ENCODE results near the gene TSHZ2. TPM values are rescaled to one million over a fixed set of nuclear protein-coding genes. Genes with fewer than 3 reads are reported as not detected.
A peak's percentile ranks its signal among the peaks of the same experiment; 100 is the strongest.

The TSHZ2 gene
- total and polyA plus RNA-seq, 3 donors from 2014 or later = 13.0 to 41.9 (median 40.4) TPM

DNA sequence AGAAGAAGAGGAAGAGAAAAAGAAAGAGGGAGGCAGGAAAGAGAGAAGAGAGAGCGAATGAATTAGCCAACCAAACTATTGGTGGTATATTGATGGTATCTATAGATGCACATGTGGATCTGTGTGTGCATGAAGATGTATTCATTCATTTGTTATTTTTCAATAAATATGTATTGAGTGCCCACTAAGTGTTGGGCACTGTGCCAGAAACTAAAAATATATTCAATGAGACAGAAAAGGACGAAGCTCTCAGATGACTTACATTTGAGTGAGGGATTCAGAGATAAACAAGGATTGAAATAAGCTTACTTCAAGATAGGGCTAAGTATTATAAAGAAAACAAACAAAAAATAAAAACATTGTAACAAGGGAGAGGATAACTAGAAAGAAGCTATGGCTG is 154.9 kb downstream of the TSHZ2 start:
- Histone ChIP-seq H3K27ac (no peak overlapping the region), H3K27me3 (no peaks in the 10 kb centered on the region), H3K4me3 (no peak overlapping the region), H3K4me1 (no peaks in the 10 kb centered on the region), H3K36me3 (ENCODE audit: low read depth, missing control alignments) (no peaks in the 10 kb centered on the region), H3K9me3 (no peaks in the 10 kb centered on the region)
- intact Hi-C loops (cut with DNase I; ENCODE audit: low total_unique reads) = no loop called here
- TF ChIP-seq, protein P1, sequence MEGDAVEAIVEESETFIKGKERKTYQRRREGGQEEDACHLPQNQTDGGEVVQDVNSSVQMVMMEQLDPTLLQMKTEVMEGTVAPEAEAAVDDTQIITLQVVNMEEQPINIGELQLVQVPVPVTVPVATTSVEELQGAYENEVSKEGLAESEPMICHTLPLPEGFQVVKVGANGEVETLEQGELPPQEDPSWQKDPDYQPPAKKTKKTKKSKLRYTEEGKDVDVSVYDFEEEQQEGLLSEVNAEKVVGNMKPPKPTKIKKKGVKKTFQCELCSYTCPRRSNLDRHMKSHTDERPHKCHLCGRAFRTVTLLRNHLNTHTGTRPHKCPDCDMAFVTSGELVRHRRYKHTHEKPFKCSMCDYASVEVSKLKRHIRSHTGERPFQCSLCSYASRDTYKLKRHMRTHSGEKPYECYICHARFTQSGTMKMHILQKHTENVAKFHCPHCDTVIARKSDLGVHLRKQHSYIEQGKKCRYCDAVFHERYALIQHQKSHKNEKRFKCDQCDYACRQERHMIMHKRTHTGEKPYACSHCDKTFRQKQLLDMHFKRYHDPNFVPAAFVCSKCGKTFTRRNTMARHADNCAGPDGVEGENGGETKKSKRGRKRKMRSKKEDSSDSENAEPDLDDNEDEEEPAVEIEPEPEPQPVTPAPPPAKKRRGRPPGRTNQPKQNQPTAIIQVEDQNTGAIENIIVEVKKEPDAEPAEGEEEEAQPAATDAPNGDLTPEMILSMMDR (IDR thresholded peaks at IDR 0.05) = no peak
- no peak for TF ChIP-seq POLR2A (IDR thresholded peaks at IDR 0.05)
- no peak for DNase-seq
- WGBS, 2 donors = 79 to 93% methylated on average over 2 of the region's 2 CpGs

DNA sequence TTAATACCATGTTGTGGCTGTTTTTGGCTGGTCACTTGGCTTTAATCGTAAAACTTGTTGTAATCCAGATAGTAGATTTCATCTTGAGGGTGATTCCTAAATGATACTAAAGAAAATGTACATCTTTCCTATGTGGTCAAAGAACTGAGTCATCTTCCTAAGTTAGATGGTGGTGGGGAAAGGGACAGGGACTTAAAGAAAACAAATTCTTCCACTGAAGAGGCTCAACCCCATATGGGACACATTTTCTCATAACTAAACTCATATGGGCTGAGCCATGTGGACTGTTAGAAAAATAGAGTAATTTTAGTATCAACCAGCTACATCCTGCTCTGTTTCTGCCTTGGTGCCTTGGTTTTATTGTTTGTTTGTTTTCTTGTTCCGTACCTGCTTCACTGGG is 155.8 kb downstream of the TSHZ2 start:
- Histone ChIP-seq H3K4me3 (no peak overlapping the region), H3K27ac (no peak overlapping the region), H3K4me1 (peaks cover 9% of the 10 kb centered on the region), H3K27me3 (no peaks in the 10 kb centered on the region), H3K9me3 (no peaks in the 10 kb centered on the region), H3K36me3 (ENCODE audit: low read depth, missing control alignments) (no peaks in the 10 kb centered on the region)
- intact Hi-C loops (cut with DNase I; ENCODE audit: low total_unique reads) = no loop called here
- TF ChIP-seq, protein P1 (IDR thresholded peaks at IDR 0.05) = no peak
- no peak for TF ChIP-seq POLR2A (IDR thresholded peaks at IDR 0.05)
- no peak for DNase-seq
- WGBS, 2 donors = 62 to 66% methylated on average over 2 of the region's 2 CpGs

DNA sequence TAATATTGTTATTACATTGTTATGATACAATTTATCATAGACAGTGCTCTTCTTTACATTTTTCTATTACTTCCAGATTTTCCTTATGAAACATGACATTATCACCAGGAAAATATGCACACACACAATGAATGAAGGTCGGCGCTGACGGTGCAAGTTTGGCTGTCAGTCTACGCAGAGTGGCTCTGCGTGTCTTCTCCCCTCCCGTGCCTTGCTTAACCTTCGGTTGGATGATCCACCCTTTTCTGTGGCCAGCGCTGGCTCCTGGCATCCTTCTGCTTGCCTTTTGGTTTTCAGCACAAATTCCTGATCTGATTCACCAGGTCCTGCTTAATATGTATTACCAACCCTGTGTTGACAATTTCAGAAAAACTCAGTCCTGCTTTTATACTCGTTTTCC is 157.4 kb downstream of the TSHZ2 start:
- Histone ChIP-seq H3K4me1 (peaks cover 23% of the 10 kb centered on the region), H3K27ac (no peak overlapping the region), H3K36me3 (ENCODE audit: low read depth, missing control alignments) (no peaks in the 10 kb centered on the region), H3K4me3 (no peak overlapping the region), H3K27me3 (no peaks in the 10 kb centered on the region), H3K9me3 (no peaks in the 10 kb centered on the region)
- DNase-seq = no peak
- WGBS, 2 donors = 78 to 88% methylated on average over 9 of the region's 9 CpGs
- intact Hi-C loops (cut with DNase I; ENCODE audit: low total_unique reads) = no loop called here
- no peak for TF ChIP-seq POLR2A (IDR thresholded peaks at IDR 0.05)
- TF ChIP-seq, protein P1 (IDR thresholded peaks at IDR 0.05) = no peak

DNA sequence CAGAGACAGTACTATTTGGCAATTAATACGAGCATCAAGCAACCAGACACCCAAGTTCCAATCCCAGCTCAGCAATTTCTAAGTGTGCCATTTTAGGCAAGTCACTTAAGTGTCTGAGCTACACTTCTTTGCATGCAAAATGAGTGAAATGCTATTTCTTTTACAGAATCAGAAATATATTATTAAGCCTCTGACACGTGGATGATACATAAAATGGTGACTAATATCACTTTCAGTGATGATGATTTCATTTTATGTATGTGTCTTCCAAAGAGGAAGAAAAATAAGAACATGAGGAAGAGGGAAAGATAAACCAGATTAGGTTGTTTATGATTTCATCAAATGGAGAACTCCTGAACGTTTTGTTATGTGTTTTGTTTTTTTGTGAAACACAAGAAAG is 158.6 kb downstream of the TSHZ2 start:
- Histone ChIP-seq H3K4me1 (peaks cover 23% of the 10 kb centered on the region), H3K36me3 (ENCODE audit: low read depth, missing control alignments) (no peaks in the 10 kb centered on the region), H3K9me3 (no peaks in the 10 kb centered on the region), H3K4me3 (no peak overlapping the region), H3K27me3 (no peaks in the 10 kb centered on the region), H3K27ac (no peak overlapping the region)
- DNase-seq = no peak
- TF ChIP-seq POLR2A (IDR thresholded peaks at IDR 0.05) = no peak
- TF ChIP-seq, protein P1 (IDR thresholded peaks at IDR 0.05) = no peak
- intact Hi-C loops (cut with DNase I; ENCODE audit: low total_unique reads) = no loop called here
- 62 to 74% methylated on average over 3 of the region's 3 CpGs for WGBS, 2 donors

DNA sequence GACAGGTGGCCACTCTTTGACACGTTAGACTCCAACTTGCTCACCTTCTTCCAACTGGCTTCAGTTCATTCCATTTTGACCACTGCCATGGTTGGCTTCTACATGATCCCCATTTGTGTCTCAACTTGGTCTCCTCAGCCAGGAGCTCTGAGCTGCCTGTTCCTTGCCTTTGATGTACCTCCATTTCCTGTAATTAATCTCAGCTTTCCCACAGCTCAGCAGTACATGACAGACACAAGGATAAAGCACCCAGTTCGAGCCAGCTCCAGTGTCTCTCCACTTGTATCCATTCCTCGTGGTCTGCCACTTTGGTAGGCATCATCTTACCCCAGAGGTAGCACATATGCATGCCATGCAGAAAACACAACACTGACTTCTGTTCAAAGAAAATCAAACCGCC is 161.0 kb downstream of the TSHZ2 start:
- Histone ChIP-seq H3K4me3 (no peak overlapping the region), H3K27me3 (no peaks in the 10 kb centered on the region), H3K27ac (peak overlapping the region; percentile 48 to 80), H3K4me1 (peaks cover 33% of the 10 kb centered on the region), H3K36me3 (ENCODE audit: low read depth, missing control alignments) (no peaks in the 10 kb centered on the region), H3K9me3 (no peaks in the 10 kb centered on the region)
- 50 to 59% methylated on average over 4 of the region's 4 CpGs for WGBS, 2 donors
- no peak for TF ChIP-seq POLR2A (IDR thresholded peaks at IDR 0.05)
- TF ChIP-seq, protein P1 (IDR thresholded peaks at IDR 0.05) = no peak
- intact Hi-C loops (cut with DNase I; ENCODE audit: low total_unique reads) = no loop called here
- DNase-seq = no peak

Measured in testis (tissue), 3 donors.